ENCODE measurements around the gene KRTAP4-3.
"Not testable (repeated sequence)": the region's sequence is repeated elsewhere in the genome, so short reads cannot be mapped to it uniquely, and the experiment has no call there.

The KRTAP4-3 gene

DNA sequence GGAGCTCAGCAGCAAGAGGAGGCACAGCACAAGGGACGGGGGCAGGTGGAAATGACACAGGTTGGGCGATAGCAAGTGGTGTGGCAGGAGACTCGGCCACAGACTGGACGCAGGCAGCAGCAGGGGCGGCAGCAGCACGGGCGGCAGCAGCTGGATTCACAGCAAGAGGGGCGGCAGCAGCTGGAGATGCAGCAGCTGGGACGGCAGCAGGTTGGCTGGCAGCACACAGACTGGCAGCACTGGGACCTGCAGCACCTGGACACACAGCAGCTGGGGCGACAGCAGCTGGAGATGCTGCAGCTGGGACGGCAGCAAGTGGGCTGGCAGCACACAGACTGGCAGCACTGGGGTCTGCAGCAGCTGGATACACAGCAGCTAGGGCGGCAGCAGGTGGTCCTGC lies 28.2 kb downstream of the KRTAP4-3 start:
- 85 to 90% methylated on average over 12 of the region's 12 CpGs for WGBS, 2 experiments (ENCODE audit: insufficient coverage in 2 of 2)
- H3K4me1 ChIP-seq (ENCODE audit: control insufficient read depth, insufficient read depth, low read length, poor library complexity, severe bottlenecking): not testable (repeated sequence)

DNA sequence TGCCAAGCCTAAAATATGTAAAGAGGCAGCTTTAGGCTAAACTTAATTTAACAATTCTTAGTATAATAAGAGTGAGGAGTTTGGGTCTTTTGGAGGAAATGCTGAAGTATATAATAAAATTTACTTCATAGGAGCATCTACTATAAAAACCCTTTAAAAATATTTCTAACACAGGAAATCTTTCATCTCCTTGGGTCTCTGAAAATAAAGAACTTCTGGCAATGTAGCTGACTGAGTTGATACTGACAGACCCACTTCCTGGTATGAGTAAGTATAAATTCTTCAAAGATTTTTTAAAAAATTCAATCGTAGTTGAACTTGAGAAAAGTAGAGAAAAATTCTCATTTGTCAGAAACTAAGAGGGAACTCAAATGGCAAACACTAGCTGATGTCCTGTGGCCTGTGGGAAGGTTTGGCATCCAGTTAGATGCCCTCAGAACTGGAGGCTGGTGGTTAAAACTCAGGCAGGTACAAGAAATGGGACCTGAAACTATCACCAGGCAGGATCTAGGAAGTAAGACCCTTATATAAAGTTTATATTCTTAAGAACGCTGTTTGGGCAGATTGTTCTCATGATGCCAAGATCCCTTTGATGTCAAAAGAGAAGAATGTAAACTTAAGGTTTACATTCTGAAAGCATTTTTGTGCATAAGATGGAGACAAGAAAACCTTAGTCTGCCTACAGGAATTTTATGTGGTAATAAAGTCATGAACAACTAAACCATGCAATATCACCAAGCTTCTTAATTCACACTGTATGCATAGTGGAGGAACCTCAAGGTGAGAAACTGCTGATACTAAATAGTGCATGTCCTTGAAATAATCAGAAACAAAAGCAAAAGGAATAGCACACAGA lies 33.9 kb downstream of the KRTAP4-3 start:
- WGBS, 2 experiments (ENCODE audit: insufficient coverage in 2 of 2): 80 to 86% methylated on average over 1 of the region's 2 CpGs
- Histone ChIP-seq H3K36me3 (ENCODE audit: control insufficient read depth, insufficient read depth, low read length) (no peaks in the 10 kb centered on the region), H3K27ac (ENCODE audit: low read depth, low read length, severe bottlenecking) (no peak overlapping the region), H3K9me3 (ENCODE audit: control insufficient read depth, low read length) (no peaks in the 10 kb centered on the region), H3K4me1 (ENCODE audit: control insufficient read depth, insufficient read depth, low read length, poor library complexity, severe bottlenecking) (no peaks in the 10 kb centered on the region), H3K4me3 (ENCODE audit: extremely low read depth, insufficient read depth, low read length, poor library complexity, severe bottlenecking) (no peak overlapping the region)

More for the DNA sequence above, 28.2 kb downstream of the KRTAP4-3 start:
- not testable (repeated sequence) for H3K9me3 ChIP-seq (ENCODE audit: control insufficient read depth, low read length); H3K36me3 ChIP-seq (ENCODE audit: control insufficient read depth, insufficient read depth, low read length); H3K27ac ChIP-seq (ENCODE audit: low read depth, low read length, severe bottlenecking); H3K4me3 ChIP-seq (ENCODE audit: extremely low read depth, insufficient read depth, low read length, poor library complexity, severe bottlenecking)

DNA sequence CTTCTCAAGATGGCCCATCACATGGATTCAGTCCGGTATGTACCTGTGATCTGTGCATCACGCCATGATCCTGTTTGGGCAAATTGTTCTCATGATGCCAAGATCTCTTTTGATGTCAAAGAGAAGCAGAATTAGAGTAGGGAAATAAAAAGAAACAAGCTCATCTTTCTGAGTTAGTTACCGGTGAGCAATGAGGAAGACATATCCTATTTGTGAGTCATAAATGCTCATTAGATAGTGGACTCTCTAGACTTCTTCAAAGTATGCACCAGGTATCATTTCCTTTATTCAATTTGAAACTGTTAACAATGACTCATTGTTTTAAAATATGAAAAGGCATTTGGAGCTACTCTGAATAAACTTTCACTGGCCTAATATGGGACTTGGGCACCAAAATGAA lies 36.0 kb downstream of the KRTAP4-3 start:
- Histone ChIP-seq H3K36me3 (ENCODE audit: control insufficient read depth, insufficient read depth, low read length) (no peaks in the 10 kb centered on the region), H3K4me3 (ENCODE audit: extremely low read depth, insufficient read depth, low read length, poor library complexity, severe bottlenecking) (no peak overlapping the region), H3K9me3 (ENCODE audit: control insufficient read depth, low read length) (no peaks in the 10 kb centered on the region), H3K27ac (ENCODE audit: low read depth, low read length, severe bottlenecking) (no peak overlapping the region), H3K4me1 (ENCODE audit: control insufficient read depth, insufficient read depth, low read length, poor library complexity, severe bottlenecking) (no peaks in the 10 kb centered on the region)
- WGBS, 2 experiments (ENCODE audit: insufficient coverage in 2 of 2): 100% methylated on average over 2 to 3 of the region's 3 CpGs

DNA sequence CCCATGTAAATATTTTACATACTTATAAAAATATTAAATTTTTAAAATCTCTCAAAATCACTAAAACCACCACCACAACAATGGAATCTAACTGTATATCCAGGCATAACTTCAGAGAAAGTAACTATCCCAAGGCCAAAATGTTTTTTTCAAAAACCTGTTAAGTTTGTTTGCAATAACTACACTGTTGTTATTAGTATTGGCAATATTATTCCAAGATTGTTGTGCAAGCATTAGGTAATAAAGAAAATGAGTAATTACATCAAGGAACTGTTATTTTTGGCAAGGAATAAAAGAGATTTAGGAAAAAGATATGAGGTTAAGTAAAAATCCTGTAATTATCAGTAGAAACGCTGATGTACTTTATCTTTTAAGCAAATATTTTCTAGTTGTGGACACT lies 40.6 kb downstream of the KRTAP4-3 start:
- Histone ChIP-seq H3K4me3 (ENCODE audit: extremely low read depth, insufficient read depth, low read length, poor library complexity, severe bottlenecking) (no peak overlapping the region), H3K36me3 (ENCODE audit: control insufficient read depth, insufficient read depth, low read length) (no peaks in the 10 kb centered on the region), H3K27ac (ENCODE audit: low read depth, low read length, severe bottlenecking) (no peak overlapping the region), H3K4me1 (ENCODE audit: control insufficient read depth, insufficient read depth, low read length, poor library complexity, severe bottlenecking) (no peaks in the 10 kb centered on the region), H3K9me3 (ENCODE audit: control insufficient read depth, low read length) (no peaks in the 10 kb centered on the region)
- no CpG with 5 or more reads among the region's 1 CpG for WGBS, 2 experiments (ENCODE audit: insufficient coverage in 2 of 2)

DNA sequence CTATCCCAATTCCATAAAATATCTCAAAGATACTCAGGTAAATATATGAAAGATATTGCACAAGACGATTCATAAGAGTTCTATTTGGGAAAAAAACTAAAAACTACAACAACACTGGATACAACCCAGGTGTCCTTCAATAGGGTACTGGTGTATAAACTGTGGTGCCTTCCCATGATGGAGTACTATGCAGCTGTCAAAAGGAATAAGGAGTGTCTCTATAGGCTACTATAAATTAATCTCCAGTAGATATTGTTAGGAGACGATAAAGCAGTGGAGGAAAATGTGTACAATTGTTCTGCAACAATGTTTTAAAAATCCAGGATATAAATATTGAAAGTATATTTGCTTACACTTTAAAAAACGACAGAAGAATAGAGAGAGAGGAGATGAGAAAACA lies 41.6 kb downstream of the KRTAP4-3 start:
- Histone ChIP-seq H3K27ac (ENCODE audit: low read depth, low read length, severe bottlenecking) (no peak overlapping the region), H3K4me1 (ENCODE audit: control insufficient read depth, insufficient read depth, low read length, poor library complexity, severe bottlenecking) (no peaks in the 10 kb centered on the region), H3K9me3 (ENCODE audit: control insufficient read depth, low read length) (no peaks in the 10 kb centered on the region), H3K4me3 (ENCODE audit: extremely low read depth, insufficient read depth, low read length, poor library complexity, severe bottlenecking) (no peak overlapping the region), H3K36me3 (ENCODE audit: control insufficient read depth, insufficient read depth, low read length) (no peaks in the 10 kb centered on the region)
- no CpG with 5 or more reads among the region's 3 CpGs for WGBS, 2 experiments (ENCODE audit: insufficient coverage in 2 of 2)

DNA sequence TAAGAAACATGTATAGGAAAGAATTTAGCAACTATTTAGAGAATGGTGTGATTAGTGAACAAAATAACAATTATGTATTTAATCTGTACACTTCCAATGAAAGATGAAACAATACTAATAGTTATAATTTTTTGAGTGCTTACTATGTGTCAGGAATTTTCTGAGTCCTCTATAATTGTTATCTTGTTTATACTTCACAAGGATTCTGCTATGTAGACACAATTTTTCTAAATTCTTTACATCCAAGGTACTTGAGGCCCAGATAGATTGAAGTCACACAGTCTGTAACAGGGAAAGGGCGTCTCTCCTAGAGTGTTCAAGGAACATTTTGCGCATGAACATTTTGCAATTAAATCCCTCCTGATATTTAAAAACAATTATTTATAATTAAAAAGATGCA lies 43.0 kb downstream of the KRTAP4-3 start:
- Histone ChIP-seq H3K4me3 (ENCODE audit: extremely low read depth, insufficient read depth, low read length, poor library complexity, severe bottlenecking) (no peak overlapping the region), H3K36me3 (ENCODE audit: control insufficient read depth, insufficient read depth, low read length) (no peaks in the 10 kb centered on the region), H3K4me1 (ENCODE audit: control insufficient read depth, insufficient read depth, low read length, poor library complexity, severe bottlenecking) (no peaks in the 10 kb centered on the region), H3K27ac (ENCODE audit: low read depth, low read length, severe bottlenecking) (no peak overlapping the region), H3K9me3 (ENCODE audit: control insufficient read depth, low read length) (no peaks in the 10 kb centered on the region)
- no CpG with 5 or more reads among the region's 2 CpGs for WGBS, 2 experiments (ENCODE audit: insufficient coverage in 2 of 2)

DNA sequence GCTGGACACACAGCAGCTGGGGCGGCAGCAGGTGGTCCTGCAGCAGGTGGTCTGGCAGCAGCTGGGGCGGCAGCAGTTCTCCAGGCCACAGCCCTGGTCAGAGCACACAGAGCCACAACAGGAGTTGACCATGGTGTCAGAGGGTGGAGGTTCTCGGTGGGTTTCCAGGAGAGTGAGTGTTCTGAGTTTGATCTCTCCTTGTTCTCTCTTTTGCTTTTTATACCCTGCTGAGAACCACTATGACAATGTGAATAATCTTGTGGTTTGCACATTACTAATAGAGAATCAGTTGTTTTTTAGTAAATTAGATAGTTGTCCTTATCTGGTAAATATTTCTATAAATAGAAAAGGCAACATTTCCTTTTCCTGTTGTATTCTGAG lies 44.0 kb downstream of the KRTAP4-3 start, which contains the start of gene KRTAP4-12:
TSS of gene KRTAP4-12 (minus strand) at position 192 of the 381 bp plus-strand sequence. CDS start at position 132, 60 bp downstream.
- not testable (repeated sequence) for H3K4me3 ChIP-seq (ENCODE audit: extremely low read depth, insufficient read depth, low read length, poor library complexity, severe bottlenecking); H3K9me3 ChIP-seq (ENCODE audit: control insufficient read depth, low read length); H3K36me3 ChIP-seq (ENCODE audit: control insufficient read depth, insufficient read depth, low read length); H3K27ac ChIP-seq (ENCODE audit: low read depth, low read length, severe bottlenecking); H3K4me1 ChIP-seq (ENCODE audit: control insufficient read depth, insufficient read depth, low read length, poor library complexity, severe bottlenecking)
- WGBS, 2 experiments (ENCODE audit: insufficient coverage in 2 of 2): 64 to 80% methylated on average over 2 to 3 of the region's 3 CpGs

DNA sequence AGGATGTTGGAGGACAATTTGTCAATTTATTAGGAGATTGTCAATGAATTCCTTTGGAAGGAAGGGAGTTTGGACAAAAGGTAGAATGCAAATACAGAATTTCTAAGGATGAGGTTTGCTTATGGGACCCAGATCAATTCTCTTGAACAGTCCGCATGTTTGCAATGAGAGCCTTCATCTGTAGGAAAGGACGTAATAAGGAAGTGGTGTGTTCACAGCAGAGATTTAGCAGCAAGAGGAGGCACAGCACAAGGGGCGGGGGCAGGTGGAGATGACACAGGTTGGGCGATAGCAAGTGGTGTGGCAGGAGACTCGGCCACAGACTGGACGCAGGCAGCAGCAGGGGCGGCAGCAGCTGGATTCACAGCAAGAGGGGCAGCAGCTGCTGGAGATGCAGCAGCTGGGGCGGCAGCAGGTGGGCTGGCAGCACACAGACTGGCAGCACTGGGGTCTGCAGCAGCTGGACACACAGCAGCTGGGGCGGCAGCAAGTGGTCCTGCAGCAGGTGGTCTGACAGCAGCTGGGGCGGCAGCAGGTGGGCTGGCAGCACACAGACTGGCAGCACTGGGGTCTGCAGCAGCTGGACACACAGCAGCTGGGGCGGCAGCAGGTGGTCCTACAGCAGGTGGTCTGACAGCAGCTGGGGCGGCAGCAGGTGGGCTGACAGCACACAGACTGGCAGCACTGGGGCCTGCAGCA lies 44.6 kb downstream of the KRTAP4-3 start:
- H3K27ac ChIP-seq (ENCODE audit: low read depth, low read length, severe bottlenecking); H3K4me3 ChIP-seq (ENCODE audit: extremely low read depth, insufficient read depth, low read length, poor library complexity, severe bottlenecking); H3K4me1 ChIP-seq (ENCODE audit: control insufficient read depth, insufficient read depth, low read length, poor library complexity, severe bottlenecking); H3K36me3 ChIP-seq (ENCODE audit: control insufficient read depth, insufficient read depth, low read length); H3K9me3 ChIP-seq (ENCODE audit: control insufficient read depth, low read length): not testable (repeated sequence)
- 84 to 85% methylated on average over 10 to 11 of the region's 12 CpGs for WGBS, 2 experiments (ENCODE audit: insufficient coverage in 2 of 2)

DNA sequence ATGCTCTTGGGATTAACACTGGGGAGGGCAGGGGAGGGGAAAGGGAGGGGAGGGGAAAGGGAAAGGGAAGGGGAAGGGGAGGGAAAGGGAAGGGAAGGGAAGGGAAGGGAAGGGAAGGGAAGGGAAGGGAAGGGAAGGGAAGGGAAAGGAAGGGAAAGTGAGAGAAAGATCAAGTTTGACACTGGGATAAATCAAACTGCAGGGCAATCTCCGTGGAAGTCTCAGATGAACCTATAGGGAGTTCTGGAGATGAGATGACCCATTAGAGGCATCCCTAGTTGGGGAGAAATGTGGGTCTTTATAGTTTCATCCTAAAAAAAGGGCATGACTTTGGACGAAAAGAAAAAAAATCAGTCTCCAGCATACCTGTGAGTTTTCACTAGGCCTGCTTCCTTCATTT lies 46.3 kb downstream of the KRTAP4-3 start:
- Histone ChIP-seq H3K9me3 (ENCODE audit: control insufficient read depth, low read length) (no peaks in the 10 kb centered on the region), H3K36me3 (ENCODE audit: control insufficient read depth, insufficient read depth, low read length) (no peaks in the 10 kb centered on the region)
- 89 to 92% methylated on average over 2 of the region's 2 CpGs for WGBS, 2 experiments (ENCODE audit: insufficient coverage in 2 of 2)

DNA sequence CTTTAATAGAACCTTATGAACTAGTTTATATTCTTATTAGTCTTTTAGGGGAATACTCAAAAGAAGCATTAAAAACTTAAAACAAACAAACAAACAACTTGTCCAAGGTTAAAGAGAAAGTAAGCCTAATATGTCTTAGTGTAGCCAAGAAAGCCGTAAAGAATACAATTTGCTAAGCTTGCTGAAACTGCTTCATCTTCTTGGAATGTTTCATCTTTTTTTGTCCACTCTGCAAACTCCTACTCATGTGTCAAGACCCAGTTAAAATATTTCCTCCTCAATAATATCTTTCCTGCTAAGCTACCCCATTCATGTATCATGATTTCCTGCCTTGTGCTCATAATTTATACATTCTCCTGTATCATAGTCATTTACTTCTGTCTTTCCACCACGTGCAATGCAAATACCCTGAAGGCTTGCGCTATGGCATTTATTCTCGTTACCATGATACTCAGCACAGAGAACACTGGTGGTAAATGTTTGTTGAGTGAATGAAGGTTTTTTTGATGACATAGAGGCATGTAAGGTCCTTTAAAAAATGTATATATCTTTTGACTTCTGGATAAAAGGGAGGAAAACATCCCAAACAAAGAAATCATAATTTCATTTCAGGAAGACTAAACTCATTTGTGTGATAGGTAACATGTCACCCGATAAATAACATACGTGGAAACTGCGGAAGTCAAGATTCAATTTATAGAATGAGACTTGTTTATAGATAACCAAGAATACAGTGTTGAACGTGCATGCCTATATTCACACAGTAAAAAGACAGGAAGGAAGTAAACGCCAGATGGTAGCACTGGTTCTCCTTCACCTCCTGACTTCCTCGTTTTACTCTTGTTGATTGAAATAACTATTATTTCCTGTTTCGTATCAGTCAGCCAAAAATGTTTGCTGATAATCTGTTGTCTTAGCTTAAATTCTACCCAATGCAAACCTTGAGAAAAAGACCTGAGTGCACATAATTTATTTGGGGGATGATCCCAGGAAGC lies 48.0 kb downstream of the KRTAP4-3 start:
- H3K27ac ChIP-seq (ENCODE audit: low read depth, low read length, severe bottlenecking); H3K9me3 ChIP-seq (ENCODE audit: control insufficient read depth, low read length); H3K4me1 ChIP-seq (ENCODE audit: control insufficient read depth, insufficient read depth, low read length, poor library complexity, severe bottlenecking); H3K36me3 ChIP-seq (ENCODE audit: control insufficient read depth, insufficient read depth, low read length); H3K4me3 ChIP-seq (ENCODE audit: extremely low read depth, insufficient read depth, low read length, poor library complexity, severe bottlenecking): not testable (repeated sequence)
- WGBS, 2 experiments (ENCODE audit: insufficient coverage in 2 of 2): 88 to 93% methylated on average over 2 to 3 of the region's 11 CpGs

More for the DNA sequence above, 46.3 kb downstream of the KRTAP4-3 start:
- Histone ChIP-seq H3K4me1 (ENCODE audit: control insufficient read depth, insufficient read depth, low read length, poor library complexity, severe bottlenecking) (no peaks in the 10 kb centered on the region), H3K27ac (ENCODE audit: low read depth, low read length, severe bottlenecking) (no peak overlapping the region), H3K4me3 (ENCODE audit: extremely low read depth, insufficient read depth, low read length, poor library complexity, severe bottlenecking) (no peak overlapping the region)
